ENCODE data around the gene CUX1.

- TF ChIP-seq YY1 (tag by site-specific recombination; IDR thresholded peaks at IDR 0.05) = no peak
- TF ChIP-seq ZSCAN5A (tag by site-specific recombination; IDR thresholded peaks at IDR 0.05) = no peak
- no peak for TF ChIP-seq ZNF175 (tag by site-specific recombination; IDR thresholded peaks at IDR 0.05)
- no peak for TF ChIP-seq ZFP3 (tag by site-specific recombination; IDR thresholded peaks at IDR 0.05; ENCODE audit: low read depth)
- no peak for TF ChIP-seq ZBTB20 (tag by site-specific recombination; IDR thresholded peaks at IDR 0.05)
- no peak for TF ChIP-seq REST (tag by site-specific recombination; IDR thresholded peaks at IDR 0.05)
- TF ChIP-seq ZNF24 (tag by site-specific recombination; IDR thresholded peaks at IDR 0.05) = no peak
- no peak for TF ChIP-seq CTCF (tag by site-specific recombination; IDR thresholded peaks at IDR 0.05)
- no peak for TF ChIP-seq SALL2 (tag by site-specific recombination; IDR thresholded peaks at IDR 0.05; ENCODE audit: borderline replicate concordance)
Observed at GRCh38 chr7:101843293-101844271, 26.2 kb downstream of the CUX1 start.
